Right kidney (tissue), 9 donors: ENCODE measurements around the gene NAV2.
A peak's percentile ranks its signal among the peaks of the same experiment; 100 is the strongest.

Experiments
- DNase-seq: peaks from one replicate; pipeline ENCODE4 v3.0.0-alpha.2; 2016
- long read RNA-seq, 8 donors: transcript quantifications; one replicate each; lab custom pipeline, GENCODE V29; 2026

Gene NAV2
- long read RNA-seq, donor 1, partial matches to known transcripts: 49 of 51 reads
- long read RNA-seq, donor 1, other reads (novel, unspliced or antisense): 0 of 51 reads
- long read RNA-seq, donor 2: 0 reads
- long read RNA-seq, donor 3, partial matches to known transcripts: 0 of 2 reads
- long read RNA-seq, donor 3, other reads (novel, unspliced or antisense): 0 of 2 reads
- long read RNA-seq, donor 4, partial matches to known transcripts: 28 of 33 reads
- long read RNA-seq, donor 4, other reads (novel, unspliced or antisense): 0 of 33 reads
- long read RNA-seq, donor 5, partial matches to known transcripts: 5 of 6 reads
- long read RNA-seq, donor 5, other reads (novel, unspliced or antisense): 0 of 6 reads
- long read RNA-seq, donor 6, partial matches to known transcripts: 0 of 4 reads
- long read RNA-seq, donor 6, other reads (novel, unspliced or antisense): 0 of 4 reads
- long read RNA-seq, donor 7, transcript NAV2-210 (2 exons, 563 nt): major isoform, 6 of 123 reads
- long read RNA-seq, donor 7, partial matches to known transcripts: 114 of 123 reads
- long read RNA-seq, donor 7, other reads (novel, unspliced or antisense): 0 of 123 reads
- long read RNA-seq, donor 8, partial matches to known transcripts: 0 of 5 reads
- long read RNA-seq, donor 8, other reads (novel, unspliced or antisense): 0 of 5 reads

GRCh38 chr11:19712281-19713195 is at the start of gene NAV2:
Gene NAV2, plus strand, starts transcription at chr11:19712837. Its CDS starts 859 bp downstream, at chr11:19713696.
- peak; percentile 95 for DNase-seq

GRCh38 chr11:19663206-19663605 is 49.4 kb upstream of the NAV2 start:
- DNase-seq: no peak

- DNase-seq: no peak
Observed at GRCh38 chr11:19664886-19665548, 47.6 kb upstream of the NAV2 start.

- no peak for DNase-seq
Observed at GRCh38 chr11:19666951-19667350, 45.7 kb upstream of the NAV2 start.

GRCh38 chr11:19669511-19669910 is 43.1 kb upstream of the NAV2 start:
- no peak for DNase-seq

GRCh38 chr11:19670030-19670791 is 42.4 kb upstream of the NAV2 start:
- no peak for DNase-seq

- no peak for DNase-seq
Observed at GRCh38 chr11:19672586-19673206, 39.9 kb upstream of the NAV2 start.

GRCh38 chr11:19673924-19674729 is 38.5 kb upstream of the NAV2 start:
- peak; percentile 32 for DNase-seq

- no peak for DNase-seq
Observed at GRCh38 chr11:19674836-19675235, 37.8 kb upstream of the NAV2 start.

GRCh38 chr11:19675397-19675796 is 37.2 kb upstream of the NAV2 start:
- no peak for DNase-seq

GRCh38 chr11:19676475-19677380 is 35.9 kb upstream of the NAV2 start:
- DNase-seq: no peak

- no peak for DNase-seq
Observed at GRCh38 chr11:19677381-19678080, 35.1 kb upstream of the NAV2 start.

GRCh38 chr11:19679952-19680828 is 32.4 kb upstream of the NAV2 start:
- peak; percentile 21 for DNase-seq

- DNase-seq: no peak
Observed at GRCh38 chr11:19680829-19681368, 31.7 kb upstream of the NAV2 start.

- DNase-seq: no peak
Observed at GRCh38 chr11:19683141-19683805, 29.4 kb upstream of the NAV2 start.

GRCh38 chr11:19683862-19684491 is 28.7 kb upstream of the NAV2 start:
- no peak for DNase-seq
